ENCODE results near the gene MRPS27. TPM values are rescaled to one million over a fixed set of nuclear protein-coding genes. Genes with fewer than 3 reads are reported as not detected.
A peak's percentile ranks its signal among the peaks of the same experiment; 100 is the strongest.

MRPS27 gene
- total and polyA plus RNA-seq, 9 of the 15 experiments (the other 6 are each of a cell fraction or from before 2014, with no cell fraction given) = 73.6 to 144 (median 106) TPM

- TF ChIP-seq RAD21 (CRISPR knock-in tag; conservative IDR thresholded peaks at IDR 0.05 in 1 of 2, IDR thresholded peaks at IDR 0.05 in 1 of 2) (peak; percentile 20 to 35; a peak in 3 of 4 replicates), GATAD2A (IDR thresholded peaks at IDR 0.05) (no peak), SUPT5H (IDR thresholded peaks at IDR 0.05) (no peak), MAZ (CRISPR knock-in tag; conservative IDR thresholded peaks at IDR 0.05 in 1 of 2, IDR thresholded peaks at IDR 0.05 in 1 of 2) (peak; percentile 18 to 33; a peak in 2 of 4 replicates), NR1H2 (CRISPR knock-in tag; IDR thresholded peaks at IDR 0.05) (no peak), ZFP1 (CRISPR knock-in tag; IDR thresholded peaks at IDR 0.05) (no peak), BRCA1 (IDR thresholded peaks at IDR 0.05) (no peak), BRCA1 (CRISPR knock-in tag; IDR thresholded peaks at IDR 0.05) (no peak), NFIX (CRISPR knock-in tag; IDR thresholded peaks at IDR 0.05; ENCODE audit: low read depth) (no peak), KAT2B (IDR thresholded peaks at IDR 0.05; ENCODE audit: low read depth, low read length) (no peak), AFF4 (CRISPR knock-in tag; IDR thresholded peaks at IDR 0.05) (no peak), LCOR (CRISPR knock-in tag; IDR thresholded peaks at IDR 0.05) (no peak), TAF1 (IDR thresholded peaks at IDR 0.05; ENCODE audit: control insufficient read depth, extremely low read depth, insufficient read depth, low read length, severe bottlenecking) (no peak), ZFX (CRISPR knock-in tag; IDR thresholded peaks at IDR 0.05) (no peak), TEAD4 (IDR thresholded peaks at IDR 0.05; ENCODE audit: low read length) (peak; percentile 84), TEAD4 (CRISPR knock-in tag; IDR thresholded peaks at IDR 0.05; ENCODE audit: borderline replicate concordance) (no peak), TBP (optimal IDR thresholded peaks at IDR 0.05; ENCODE audit: low read depth, low read length) (no peak), E4F1 (CRISPR knock-in tag; IDR thresholded peaks at IDR 0.05; ENCODE audit: borderline replicate concordance) (no peak), ZBTB12 (CRISPR knock-in tag; IDR thresholded peaks at IDR 0.05) (no peak), ZBTB8A (IDR thresholded peaks at IDR 0.05; ENCODE audit: partially characterized antibody) (no peak), NR4A1 (CRISPR knock-in tag; IDR thresholded peaks at IDR 0.05) (no peak), NR4A1 (tag; IDR thresholded peaks at IDR 0.05) (0 out of 2 replicates have a peak, but pooled peaks have one; percentile 61)
Measured at GRCh38 chr5:72281764-72282499, 38.1 kb downstream of the MRPS27 start (continued).
